ENCODE measurements around the gene PTPN22.

The PTPN22 gene

GRCh38 chr1:113813218-113813617 lies 58.3 kb downstream of the PTPN22 start:
- no peak for TF ChIP-seq EZH2phosphoT487 (IDR thresholded peaks at IDR 0.05; ENCODE audit: borderline replicate concordance)
- no peak for TF ChIP-seq CTCF (conservative IDR thresholded peaks at IDR 0.05; ENCODE audit: low read length)
- H3K9me2 ChIP-seq (replicated peaks; ENCODE audit: low read depth, low read length), result no peaks in the 10 kb centered on the region
- H3K79me2 ChIP-seq (ENCODE audit: insufficient read depth, low read length), result peaks cover 41% of the 10 kb centered on the region
- H3K4me3 ChIP-seq (ENCODE audit: low read length, poor library complexity, severe bottlenecking), result peak overlapping the region; percentile 72
- peak overlapping the region; percentile 84 for H3K9ac ChIP-seq (ENCODE audit: low read depth, low read length, poor library complexity, severe bottlenecking)
- H3K36me3 ChIP-seq (ENCODE audit: insufficient read depth, low read length), result no peaks in the 10 kb centered on the region; the same call in 1 of the 2 replicates
- no peaks in the 10 kb centered on the region for H3K27me3 ChIP-seq (ENCODE audit: insufficient read depth, low read length, poor library complexity, severe bottlenecking)
- H4K20me1 ChIP-seq (ENCODE audit: insufficient read depth, low read length, poor library complexity, severe bottlenecking), result peaks cover 36% of the 10 kb centered on the region
- H3F3A ChIP-seq (ENCODE audit: low read depth), result peaks cover 5% of the 10 kb centered on the region; the same call in 1 of the 2 replicates
- H3K4me1 ChIP-seq (ENCODE audit: insufficient read depth, low read length, poor library complexity, severe bottlenecking), result peaks cover 34% of the 10 kb centered on the region
- H3K9me3 ChIP-seq (ENCODE audit: insufficient read depth, low read depth, low read length), result no peaks in the 10 kb centered on the region
- no peak overlapping the region for H2AFZ ChIP-seq (ENCODE audit: low read length)
- peak overlapping the region; percentile 70 for H3K4me2 ChIP-seq (ENCODE audit: low read depth, low read length, poor library complexity, severe bottlenecking)

GRCh38 chr1:113812661-113813135 lies 58.8 kb downstream of the PTPN22 start:
- peaks cover 5% of the 10 kb centered on the region; the same call in 1 of the 2 replicates for H3F3A ChIP-seq (ENCODE audit: low read depth)
- peak overlapping the region; percentile 59; the same call in 1 of the 2 replicates for H2AFZ ChIP-seq (ENCODE audit: low read length)

GRCh38 chr1:113811888-113812660 lies 59.4 kb downstream of the PTPN22 start, which contains the start of gene RSBN1:
Gene RSBN1 (minus strand): TSS chr1:113812476. CDS start chr1:113812412, 64 bp downstream.
- Histone ChIP-seq H3K9me2 (replicated peaks; ENCODE audit: low read depth, low read length) (no peaks in the 10 kb centered on the region), H4K20me1 (ENCODE audit: insufficient read depth, low read length, poor library complexity, severe bottlenecking) (peaks cover 44% of the 10 kb centered on the region), H3K9ac (ENCODE audit: low read depth, low read length, poor library complexity, severe bottlenecking) (peak within 1 kb of the TSS; percentile 91), H3K4me3 (ENCODE audit: low read length, poor library complexity, severe bottlenecking) (peak within 1 kb of the TSS; percentile 87), H3K79me2 (ENCODE audit: insufficient read depth, low read length) (peaks cover 52% of the 10 kb centered on the region), H3K27me3 (ENCODE audit: insufficient read depth, low read length, poor library complexity, severe bottlenecking) (no peaks in the 10 kb centered on the region), H2AFZ (ENCODE audit: low read length) (peak within 1 kb of the TSS; percentile 69), H3K9me3 (ENCODE audit: insufficient read depth, low read depth, low read length) (no peaks in the 10 kb centered on the region), H3K36me3 (ENCODE audit: insufficient read depth, low read length) (no peaks in the 10 kb centered on the region; the same call in 1 of the 2 replicates), H3F3A (ENCODE audit: low read depth) (peaks cover 5% of the 10 kb centered on the region; the same call in 1 of the 2 replicates), H3K4me2 (ENCODE audit: low read depth, low read length, poor library complexity, severe bottlenecking) (peak within 1 kb of the TSS; percentile 88), H3K4me1 (ENCODE audit: insufficient read depth, low read length, poor library complexity, severe bottlenecking) (peaks cover 35% of the 10 kb centered on the region)
- TF ChIP-seq CTCF (conservative IDR thresholded peaks at IDR 0.05; ENCODE audit: low read length) (no peak), EZH2phosphoT487 (IDR thresholded peaks at IDR 0.05; ENCODE audit: borderline replicate concordance) (no peak)

More at GRCh38 chr1:113812661-113813135, 58.8 kb downstream of the PTPN22 start:
- TF ChIP-seq EZH2phosphoT487 (IDR thresholded peaks at IDR 0.05; ENCODE audit: borderline replicate concordance), result no peak
- no peak for TF ChIP-seq CTCF (conservative IDR thresholded peaks at IDR 0.05; ENCODE audit: low read length)
- Histone ChIP-seq H3K4me3 (ENCODE audit: low read length, poor library complexity, severe bottlenecking) (peak overlapping the region; percentile 72), H3K9ac (ENCODE audit: low read depth, low read length, poor library complexity, severe bottlenecking) (peak overlapping the region; percentile 84), H4K20me1 (ENCODE audit: insufficient read depth, low read length, poor library complexity, severe bottlenecking) (peaks cover 40% of the 10 kb centered on the region), H3K9me2 (replicated peaks; ENCODE audit: low read depth, low read length) (no peaks in the 10 kb centered on the region), H3K9me3 (ENCODE audit: insufficient read depth, low read depth, low read length) (no peaks in the 10 kb centered on the region), H3K27me3 (ENCODE audit: insufficient read depth, low read length, poor library complexity, severe bottlenecking) (no peaks in the 10 kb centered on the region), H3K4me2 (ENCODE audit: low read depth, low read length, poor library complexity, severe bottlenecking) (peak overlapping the region; percentile 70), H3K4me1 (ENCODE audit: insufficient read depth, low read length, poor library complexity, severe bottlenecking) (peaks cover 35% of the 10 kb centered on the region), H3K36me3 (ENCODE audit: insufficient read depth, low read length) (no peaks in the 10 kb centered on the region; the same call in 1 of the 2 replicates), H3K79me2 (ENCODE audit: insufficient read depth, low read length) (peaks cover 46% of the 10 kb centered on the region)
